Neural crest cell (in vitro differentiated cells): Measurements from ENCODE around the gene TREX2. TPM values are rescaled to one million over a fixed set of nuclear protein-coding genes. Genes with fewer than 3 reads are reported as not detected.

ENCODE experiments used
- DNase-seq: peaks from one replicate; pipeline ENCODE4 v3.0.0; 2021; ENCODE audit warnings: low read depth, mixed read lengths, low spot score
- H3K27ac Mint-ChIP-seq: one replicate; pipeline ENCODE4 v1.8.0; 2021; ENCODE audit warnings: mild to moderate bottlenecking, mixed read lengths; ENCODE audit not compliant: unreplicated experiment
- H3K27me3 Mint-ChIP-seq: 2 replicates; pipeline ENCODE4 v1.8.0; 2021; ENCODE audit warnings: low read depth, mild to moderate bottlenecking, mixed read lengths
- H3K36me3 Mint-ChIP-seq: 2 replicates; pipeline ENCODE4 v1.8.0; 2021; ENCODE audit warnings: low read depth, mild to moderate bottlenecking, mixed read lengths
- H3K4me1 Mint-ChIP-seq: 2 replicates; pipeline ENCODE4 v1.8.0; 2021; ENCODE audit warnings: mixed read lengths
- H3K4me3 Mint-ChIP-seq: one replicate; pipeline ENCODE4 v1.8.0; 2021; ENCODE audit warnings: mild to moderate bottlenecking, mixed read lengths
- H3K9me3 Mint-ChIP-seq: 2 replicates; pipeline ENCODE4 v1.8.0; 2021; ENCODE audit warnings: mixed read lengths
- CTCF ChIP-seq: fragments of 200-600 bp; sonication (generic); conservative IDR thresholded peaks from 2 replicates; pipeline ENCODE4 v1.5.0; 2021; ENCODE audit warnings: antibody characterized with exemption, mild to moderate bottlenecking
- total RNA-seq: library from RNA; stranded (reverse); gene quantifications from 2 replicates; pipeline ENCODE4 v1.2.1, GENCODE V29; 2021

TREX2 gene
- total RNA-seq, 1 donor from 2014 or later, result 0.77 TPM

GRCh38 chrX:153470411-153471363, 24.8 kb upstream of the TREX2 start, which contains the start of gene HAUS7:
Gene HAUS7 (minus strand): TSS chrX:153470576. CDS start chrX:153470557, 19 bp downstream.
- peak; percentile 87 for DNase-seq
- TF ChIP-seq CTCF, result peak; percentile 70
- Mint-ChIP-seq H3K27me3 (no peaks in the 10 kb centered on the region), H3K9me3 (no peaks in the 10 kb centered on the region), H3K36me3 (no peaks in the 10 kb centered on the region), H3K4me3 (peak within 1 kb of the TSS; percentile 89), H3K27ac (no peak within 1 kb of the TSS), H3K4me1 (no peaks in the 10 kb centered on the region)

- H3K27me3 Mint-ChIP-seq, result no peaks in the 10 kb centered on the region
- H3K4me3 Mint-ChIP-seq, result peak overlapping the region; percentile 89
- DNase-seq, result peak; percentile 16
- H3K36me3 Mint-ChIP-seq, result no peaks in the 10 kb centered on the region
- H3K27ac Mint-ChIP-seq, result no peak overlapping the region
- TF ChIP-seq CTCF, result peak; percentile 26
- H3K4me1 Mint-ChIP-seq, result no peaks in the 10 kb centered on the region
- H3K9me3 Mint-ChIP-seq, result no peaks in the 10 kb centered on the region
These were observed 24.1 kb upstream of the TREX2 start for GRCh38 chrX:153469811-153470410.

- DNase-seq, result no peak
- Mint-ChIP-seq H3K27ac (no peak overlapping the region), H3K36me3 (no peaks in the 10 kb centered on the region), H3K9me3 (no peaks in the 10 kb centered on the region), H3K27me3 (no peaks in the 10 kb centered on the region), H3K4me1 (no peaks in the 10 kb centered on the region), H3K4me3 (no peak overlapping the region)
- no peak for TF ChIP-seq CTCF
These were observed 22.2 kb upstream of the TREX2 start for GRCh38 chrX:153468008-153468580.

- Mint-ChIP-seq H3K27ac (no peak overlapping the region), H3K27me3 (no peaks in the 10 kb centered on the region), H3K4me1 (no peaks in the 10 kb centered on the region), H3K36me3 (no peaks in the 10 kb centered on the region), H3K4me3 (no peak overlapping the region), H3K9me3 (no peaks in the 10 kb centered on the region)
- no peak for TF ChIP-seq CTCF
- no peak for DNase-seq
These were observed 20.0 kb upstream of the TREX2 start for GRCh38 chrX:153465691-153466380.

- H3K36me3 Mint-ChIP-seq, result peaks cover 4% of the 10 kb centered on the region
- no peaks in the 10 kb centered on the region for H3K9me3 Mint-ChIP-seq
- H3K27me3 Mint-ChIP-seq, result no peaks in the 10 kb centered on the region
- H3K4me3 Mint-ChIP-seq, result no peak overlapping the region
- TF ChIP-seq CTCF, result no peak
- DNase-seq, result no peak
- H3K4me1 Mint-ChIP-seq, result no peaks in the 10 kb centered on the region
- H3K27ac Mint-ChIP-seq, result no peak overlapping the region
These were observed 18.3 kb upstream of the TREX2 start for GRCh38 chrX:153464116-153464515.
